ENCODE data around the gene KIF5C.
A peak's percentile ranks its signal among the peaks of the same experiment; 100 is the strongest.

The KIF5C gene

DNA sequence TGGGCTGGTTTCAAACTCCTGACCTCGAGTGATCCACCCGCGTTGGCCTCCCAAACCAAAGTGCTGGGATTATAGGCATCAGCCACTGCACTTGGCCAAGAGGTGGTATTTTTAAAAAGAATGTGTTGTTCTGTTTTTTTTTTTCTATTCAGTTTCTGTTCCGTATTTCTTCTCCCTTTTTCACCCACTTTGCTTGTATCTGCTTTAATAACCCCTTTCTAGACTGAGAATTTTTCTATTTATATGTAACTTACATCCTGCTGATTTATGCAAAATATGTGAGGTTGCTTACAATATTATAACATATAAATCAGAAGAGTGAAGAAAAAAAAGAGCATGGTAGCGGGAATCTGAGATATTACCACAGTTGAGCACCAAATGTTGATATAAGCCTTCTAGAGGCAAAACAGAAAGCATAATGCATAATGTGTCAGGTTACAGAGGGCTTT lies 146.3 kb downstream of the KIF5C start:
- in situ Hi-C loops (cut with HindIII; ENCODE audit: low pct_ligation_motif_present, low pct_unique_long_range_greater_than_20kb, low sequenced_read_pairs): no loop called here
- DNase-seq: no peak

DNA sequence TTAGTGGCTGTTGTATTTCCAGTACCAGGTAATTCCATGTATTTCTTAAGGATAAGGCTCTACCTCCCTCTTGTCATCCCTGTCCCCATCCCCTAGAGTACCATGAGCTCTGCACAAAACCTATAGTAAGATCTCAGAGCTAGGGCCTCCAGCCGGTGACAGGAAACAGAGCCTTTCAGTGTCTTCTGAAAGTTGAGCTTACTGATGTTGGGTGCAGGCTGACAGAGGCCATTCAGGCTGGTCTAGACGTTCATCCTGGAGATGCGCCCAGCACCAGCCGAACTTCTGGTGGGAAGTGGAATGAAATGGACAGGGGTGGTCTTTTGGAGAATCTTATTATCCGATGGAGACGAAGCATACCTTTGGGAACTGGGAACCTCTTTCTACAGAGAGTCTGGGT lies 146.7 kb downstream of the KIF5C start:
- in situ Hi-C loops (cut with HindIII; ENCODE audit: low pct_ligation_motif_present, low pct_unique_long_range_greater_than_20kb, low sequenced_read_pairs): no loop called here
- no peak for DNase-seq

DNA sequence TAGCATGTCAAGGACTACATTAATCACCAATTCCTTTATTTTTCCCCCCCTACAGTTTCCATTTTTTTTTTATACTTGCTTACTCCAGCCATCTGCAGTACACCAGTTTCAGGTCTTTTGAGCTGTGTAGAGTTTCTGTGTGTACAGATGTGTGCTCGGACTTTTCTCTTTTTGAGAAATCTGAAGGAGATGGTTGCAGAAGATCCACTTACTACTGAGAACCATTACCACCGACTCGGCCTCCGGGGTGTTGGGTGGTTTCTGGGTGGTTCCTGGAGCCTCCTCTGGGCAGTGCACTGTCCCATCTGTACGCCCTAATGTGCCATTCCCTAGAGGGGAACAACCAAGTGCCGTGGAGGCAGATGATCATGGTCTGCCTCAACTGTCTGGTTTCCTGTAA lies 148.1 kb downstream of the KIF5C start:
- in situ Hi-C loops (cut with HindIII; ENCODE audit: low pct_ligation_motif_present, low pct_unique_long_range_greater_than_20kb, low sequenced_read_pairs): no loop called here
- DNase-seq: no peak

GRCh38 chr2:149027590-149028250 lies 152.7 kb downstream of the KIF5C start:
- DNase-seq: no peak
- in situ Hi-C loops (cut with HindIII; ENCODE audit: low pct_ligation_motif_present, low pct_unique_long_range_greater_than_20kb, low sequenced_read_pairs): no loop called here

GRCh38 chr2:149028377-149028776 lies 153.3 kb downstream of the KIF5C start:
- in situ Hi-C loops (cut with HindIII; ENCODE audit: low pct_ligation_motif_present, low pct_unique_long_range_greater_than_20kb, low sequenced_read_pairs): no loop called here

DNA sequence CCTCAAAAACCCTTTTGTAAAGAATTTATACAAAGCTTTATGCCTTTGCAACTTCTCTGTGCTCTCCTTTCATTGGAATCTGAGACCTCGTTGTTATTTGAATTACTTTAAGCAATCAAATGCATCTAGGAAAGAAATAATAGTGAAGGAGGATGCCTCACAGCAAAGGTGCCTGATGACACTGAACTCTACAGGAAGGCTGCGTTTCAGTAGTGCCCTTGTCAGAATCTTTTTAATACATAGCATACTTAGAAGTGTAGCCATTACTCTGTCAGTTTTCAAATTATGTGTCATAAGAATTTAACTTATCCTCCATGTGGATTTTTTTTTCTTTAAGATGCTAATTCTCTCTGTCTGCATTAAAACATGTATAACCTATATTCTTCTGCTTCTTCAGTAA lies 153.9 kb downstream of the KIF5C start:
- in situ Hi-C loops (cut with HindIII; ENCODE audit: low pct_ligation_motif_present, low pct_unique_long_range_greater_than_20kb, low sequenced_read_pairs): no loop called here
- DNase-seq: no peak

More at GRCh38 chr2:149028377-149028776, 153.3 kb downstream of the KIF5C start:
- no peak for DNase-seq

- DNase-seq: no peak
- in situ Hi-C loops (cut with HindIII; ENCODE audit: low pct_ligation_motif_present, low pct_unique_long_range_greater_than_20kb, low sequenced_read_pairs): no loop called here
Measured at GRCh38 chr2:149029307-149029965, 154.4 kb downstream of the KIF5C start.

DNA sequence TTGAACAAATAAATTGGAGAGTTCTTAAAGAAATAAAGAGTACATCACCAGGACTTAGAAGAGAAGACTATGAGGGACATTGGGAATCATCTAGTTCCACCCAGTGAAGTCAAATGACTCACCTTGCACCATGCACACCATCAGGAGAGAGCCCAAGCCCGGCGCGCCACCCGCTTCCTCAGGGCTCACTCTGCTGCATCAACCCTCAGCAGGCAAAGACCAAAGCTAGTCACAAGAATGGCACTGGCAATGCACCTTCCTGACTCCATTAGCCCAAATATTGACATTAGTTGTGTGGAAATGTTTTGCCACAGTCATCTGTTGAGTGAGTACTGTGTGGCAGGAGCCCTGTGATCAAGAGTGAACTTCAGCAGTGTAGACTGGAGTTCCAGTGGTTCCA lies 156.4 kb downstream of the KIF5C start:
- no peak for DNase-seq
- in situ Hi-C loops (cut with HindIII; ENCODE audit: low pct_ligation_motif_present, low pct_unique_long_range_greater_than_20kb, low sequenced_read_pairs): no loop called here

GRCh38 chr2:149033716-149034115 lies 158.7 kb downstream of the KIF5C start:
- no peak for DNase-seq

DNA sequence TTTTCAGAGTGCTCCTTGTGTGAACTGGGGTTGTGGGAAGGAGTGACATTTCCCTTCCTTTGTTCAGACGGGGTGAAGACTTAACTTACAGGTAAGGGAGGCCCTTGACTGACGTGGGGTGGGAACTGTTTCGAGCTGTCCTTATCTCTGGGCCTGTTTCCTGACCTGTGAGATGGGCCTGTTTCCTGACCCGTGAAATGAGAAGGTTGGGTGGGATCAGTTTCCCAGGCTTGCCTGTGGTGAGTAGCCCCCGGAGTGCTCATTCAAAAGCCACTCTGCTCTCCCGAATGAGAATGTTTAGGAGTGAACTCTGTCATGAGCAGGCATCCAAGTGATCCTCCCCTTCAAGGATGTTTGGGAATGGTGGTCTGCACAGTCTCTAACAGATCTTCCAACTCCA lies 159.4 kb downstream of the KIF5C start:
- in situ Hi-C loops (cut with HindIII; ENCODE audit: low pct_ligation_motif_present, low pct_unique_long_range_greater_than_20kb, low sequenced_read_pairs): no loop called here
- no peak for DNase-seq

More at GRCh38 chr2:149033716-149034115, 158.7 kb downstream of the KIF5C start:
- in situ Hi-C loops (cut with HindIII; ENCODE audit: low pct_ligation_motif_present, low pct_unique_long_range_greater_than_20kb, low sequenced_read_pairs): no loop called here

GRCh38 chr2:149036507-149037293 lies 161.7 kb downstream of the KIF5C start:
- no peak for DNase-seq
- in situ Hi-C loops (cut with HindIII; ENCODE audit: low pct_ligation_motif_present, low pct_unique_long_range_greater_than_20kb, low sequenced_read_pairs): no loop called here

GRCh38 chr2:149037851-149038250 lies 162.8 kb downstream of the KIF5C start:
- in situ Hi-C loops (cut with HindIII; ENCODE audit: low pct_ligation_motif_present, low pct_unique_long_range_greater_than_20kb, low sequenced_read_pairs): no loop called here
- no peak for DNase-seq

- no peak for DNase-seq
- in situ Hi-C loops (cut with HindIII; ENCODE audit: low pct_ligation_motif_present, low pct_unique_long_range_greater_than_20kb, low sequenced_read_pairs): no loop called here
Measured at GRCh38 chr2:149038442-149039212, 163.6 kb downstream of the KIF5C start, which contains the start of gene LYPD6B. Gene LYPD6B, plus strand, starts transcription at chr2:149038699. Its CDS starts 92,250 bp downstream, at chr2:149130949.

DNA sequence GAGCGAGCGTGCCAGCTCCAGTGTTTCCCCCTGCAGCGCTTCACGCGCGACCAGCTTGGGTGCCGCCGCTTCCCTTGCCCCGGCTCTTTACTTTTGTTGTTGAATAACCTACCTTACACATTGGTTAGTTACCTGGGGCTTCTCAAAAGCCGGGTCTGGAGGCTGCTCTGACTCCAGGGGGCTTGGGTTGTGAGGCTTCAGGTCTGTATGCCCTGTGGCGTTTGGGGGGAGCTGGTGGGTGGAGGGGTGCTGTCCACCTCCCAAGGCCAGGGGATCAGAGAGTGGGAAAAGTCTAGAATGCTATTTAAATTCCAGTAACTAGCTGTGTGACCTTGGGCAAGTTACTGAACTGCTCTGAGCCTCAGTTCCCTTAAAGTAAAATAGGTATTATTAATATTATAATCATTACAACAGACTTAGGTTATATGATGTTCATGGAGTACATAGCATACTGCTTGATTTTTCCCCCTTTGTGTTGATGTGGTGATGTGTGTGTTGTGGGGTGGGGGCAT lies 164.2 kb downstream of the KIF5C start:
- no peak for DNase-seq
- in situ Hi-C loops (cut with HindIII; ENCODE audit: low pct_ligation_motif_present, low pct_unique_long_range_greater_than_20kb, low sequenced_read_pairs): no loop called here

GRCh38 chr2:149040451-149040850 lies 165.4 kb downstream of the KIF5C start:
- DNase-seq: peak; percentile 22
- in situ Hi-C loops (cut with HindIII; ENCODE audit: low pct_ligation_motif_present, low pct_unique_long_range_greater_than_20kb, low sequenced_read_pairs): no loop called here

GRCh38 chr2:149041482-149041881 lies 166.5 kb downstream of the KIF5C start:
- in situ Hi-C loops (cut with HindIII; ENCODE audit: low pct_ligation_motif_present, low pct_unique_long_range_greater_than_20kb, low sequenced_read_pairs): no loop called here
- DNase-seq: no peak

- in situ Hi-C loops (cut with HindIII; ENCODE audit: low pct_ligation_motif_present, low pct_unique_long_range_greater_than_20kb, low sequenced_read_pairs): no loop called here
- no peak for DNase-seq
Measured at GRCh38 chr2:149042881-149043280, 167.9 kb downstream of the KIF5C start.

- DNase-seq: no peak
- in situ Hi-C loops (cut with HindIII; ENCODE audit: low pct_ligation_motif_present, low pct_unique_long_range_greater_than_20kb, low sequenced_read_pairs): no loop called here
Measured at GRCh38 chr2:149044500-149044899, 169.5 kb downstream of the KIF5C start.

Measured in ACHN (cell line).